GM12878 (cell line): ENCODE results near the gene DNAJB14. TPM values are rescaled to one million over a fixed set of nuclear protein-coding genes. Genes with fewer than 3 reads are reported as not detected.

Experiments used
- ASH2L ChIP-seq: fragments of 300-600, 200-600 bp; sonication (generic); IDR thresholded peaks from 2 replicates; pipeline ENCODE4 v1.6.1; 2017; ENCODE audit warnings: low read depth, mild to moderate bottlenecking, borderline replicate concordance
- BCL11A ChIP-seq: IDR thresholded peaks from 2 replicates; pipeline ENCODE4 v1.6.1; 2011; ENCODE audit warnings: low read depth, low read length
- BCLAF1 ChIP-seq: fragments of 450-650 bp; IDR thresholded peaks from 2 replicates; pipeline ENCODE4 v1.6.1; 2017; ENCODE audit warnings: antibody characterized with exemption, mild to moderate bottlenecking, moderate library complexity
- E2F4 ChIP-seq: IDR thresholded peaks from 2 replicates; pipeline ENCODE4 v1.6.1; 2012; ENCODE audit warnings: low read depth, low read length, improper control_type of control experiment
- FOXK2 ChIP-seq: fragments of 450-650 bp; IDR thresholded peaks from 2 replicates; pipeline ENCODE4 v1.6.1; 2017; ENCODE audit warnings: mild to moderate bottlenecking, moderate library complexity
- HDAC2 ChIP-seq: fragments of 200-600 bp; sonication (generic); IDR thresholded peaks from 2 replicates; pipeline ENCODE4 v1.6.1; 2017
- IKZF2 ChIP-seq, 2 experiments: fragments of 450-650 bp; IDR thresholded peaks; 2 replicates each; pipeline ENCODE4 v1.6.1; 2017; ENCODE audit warnings: mild to moderate bottlenecking in 2 of 2, moderate library complexity in 2 of 2
- KLF5 ChIP-seq: fragments of 450-650 bp; IDR thresholded peaks from 2 replicates; pipeline ENCODE4 v1.6.1; 2014; ENCODE audit warnings: mild to moderate bottlenecking; ENCODE audit not compliant: partially characterized antibody
- NFYA ChIP-seq: IDR thresholded peaks from 2 replicates; pipeline ENCODE4 v1.6.1; 2011; ENCODE audit warnings: low read depth, mild to moderate bottlenecking, low read length, improper control_type of control experiment, borderline replicate concordance
- NR2F1 ChIP-seq: fragments of 450-650 bp; conservative IDR thresholded peaks from 2 replicates; pipeline ENCODE4 v1.6.1; 2017; ENCODE audit warnings: mild to moderate bottlenecking
- PML ChIP-seq: IDR thresholded peaks from 2 replicates; pipeline ENCODE4 v1.6.1; 2012; ENCODE audit warnings: low read length, inconsistent platforms
- RAD21 ChIP-seq: IDR thresholded peaks from 2 replicates; pipeline ENCODE4 v1.6.1; 2011; ENCODE audit warnings: mild to moderate bottlenecking, low read depth, low read length, moderate library complexity; ENCODE audit not compliant: insufficient read depth
- SMAD1 ChIP-seq: fragments of 450-650 bp; IDR thresholded peaks from 2 replicates; pipeline ENCODE4 v1.6.1; 2018; ENCODE audit warnings: mild to moderate bottlenecking, low read depth; ENCODE audit not compliant: partially characterized antibody
- SP1 ChIP-seq: IDR thresholded peaks from one replicate; pipeline ENCODE4 v1.6.1; 2011; ENCODE audit warnings: low read depth, low read length
- SPI1 ChIP-seq: IDR thresholded peaks from 2 replicates; pipeline ENCODE4 v1.6.1; 2011; ENCODE audit warnings: low read depth, mild to moderate bottlenecking, low read length, moderate library complexity, borderline replicate concordance; ENCODE audit not compliant: insufficient read depth
- SREBF1 ChIP-seq: IDR thresholded peaks from 2 replicates; pipeline ENCODE4 v1.6.1; 2012; ENCODE audit warnings: mild to moderate bottlenecking, low read length
- STAT3 ChIP-seq: IDR thresholded peaks from 2 replicates; pipeline ENCODE4 v1.6.1; 2011; ENCODE audit warnings: low read depth, low read length, improper control_type of control experiment
- SUZ12 ChIP-seq: fragments of 200-600 bp; sonication (generic); IDR thresholded peaks from one replicate; pipeline ENCODE4 v1.6.1; 2018; ENCODE audit warnings: antibody characterized with exemption, mild to moderate bottlenecking; ENCODE audit not compliant: unreplicated experiment
- TCF3 ChIP-seq: IDR thresholded peaks from 2 replicates; pipeline ENCODE4 v1.6.1; 2012; ENCODE audit warnings: low read depth, mild to moderate bottlenecking, low read length, borderline replicate concordance; ENCODE audit not compliant: insufficient read depth
- YBX1 ChIP-seq: fragments of 450-650 bp; IDR thresholded peaks from 2 replicates; pipeline ENCODE4 v1.6.1; 2016; ENCODE audit warnings: antibody characterized with exemption
- ZNF384 ChIP-seq: IDR thresholded peaks from 2 replicates; pipeline ENCODE4 v1.6.1; 2012; ENCODE audit warnings: low read depth, mild to moderate bottlenecking, low read length, improper control_type of control experiment, borderline replicate concordance
- polyA plus RNA-seq, 11 experiments: library from polyadenylated mRNA; depleted of rRNA in 4 of 11; unstranded in 6 of 11; stranded (reverse) in 5 of 11; fragments of >200 nt; fragmentation: Nextera tagmentation in 4 of 11; fragmentation: Illumina TruSeq in 1 of 11; extraction: Ambion mirVana in 4 of 11; extraction: Trizol in 1 of 11; gene quantifications; 1 replicate in 1 of 11; 2 replicates in 10 of 11; pipeline versions ENCODE4 v1.2.1 to v1.2.3, GENCODE V29; 2011 to 2016; ENCODE audit warnings: inconsistent platforms in 2 of 11, missing spikeins in 2 of 11, low read depth in 1 of 11
- total RNA-seq, 4 experiments: library from RNA; depleted of rRNA in 3 of 4; stranded (reverse); fragments of >200 nt in 3 of 4; fragmentation: Illumina TruSeq in 1 of 4; extraction: Trizol in 1 of 4; gene quantifications; 2 replicates each; pipeline versions ENCODE4 v1.2.1 to v1.2.3, GENCODE V29; 2013 to 2021
- TF ChIP-seq, protein P1 (sequence below): IDR thresholded peaks from 2 replicates; pipeline ENCODE4 v1.6.1; 2011; ENCODE audit warnings: mild to moderate bottlenecking, low read depth, low read length, moderate library complexity; ENCODE audit not compliant: insufficient replicate concordance
- TF ChIP-seq, protein P2 (sequence below): fragments of 450-650 bp; IDR thresholded peaks from 2 replicates; pipeline ENCODE4 v1.6.1; 2017; ENCODE audit warnings: mild to moderate bottlenecking, low read depth, inconsistent platforms; ENCODE audit not compliant: poor library complexity, severe bottlenecking

Gene DNAJB14
- total and polyA plus RNA-seq, 10 of the 15 experiments (the other 5 are each of a cell fraction or from before 2014, with no cell fraction given), result 9.5 to 49.2 (median 27.8) TPM

DNA sequence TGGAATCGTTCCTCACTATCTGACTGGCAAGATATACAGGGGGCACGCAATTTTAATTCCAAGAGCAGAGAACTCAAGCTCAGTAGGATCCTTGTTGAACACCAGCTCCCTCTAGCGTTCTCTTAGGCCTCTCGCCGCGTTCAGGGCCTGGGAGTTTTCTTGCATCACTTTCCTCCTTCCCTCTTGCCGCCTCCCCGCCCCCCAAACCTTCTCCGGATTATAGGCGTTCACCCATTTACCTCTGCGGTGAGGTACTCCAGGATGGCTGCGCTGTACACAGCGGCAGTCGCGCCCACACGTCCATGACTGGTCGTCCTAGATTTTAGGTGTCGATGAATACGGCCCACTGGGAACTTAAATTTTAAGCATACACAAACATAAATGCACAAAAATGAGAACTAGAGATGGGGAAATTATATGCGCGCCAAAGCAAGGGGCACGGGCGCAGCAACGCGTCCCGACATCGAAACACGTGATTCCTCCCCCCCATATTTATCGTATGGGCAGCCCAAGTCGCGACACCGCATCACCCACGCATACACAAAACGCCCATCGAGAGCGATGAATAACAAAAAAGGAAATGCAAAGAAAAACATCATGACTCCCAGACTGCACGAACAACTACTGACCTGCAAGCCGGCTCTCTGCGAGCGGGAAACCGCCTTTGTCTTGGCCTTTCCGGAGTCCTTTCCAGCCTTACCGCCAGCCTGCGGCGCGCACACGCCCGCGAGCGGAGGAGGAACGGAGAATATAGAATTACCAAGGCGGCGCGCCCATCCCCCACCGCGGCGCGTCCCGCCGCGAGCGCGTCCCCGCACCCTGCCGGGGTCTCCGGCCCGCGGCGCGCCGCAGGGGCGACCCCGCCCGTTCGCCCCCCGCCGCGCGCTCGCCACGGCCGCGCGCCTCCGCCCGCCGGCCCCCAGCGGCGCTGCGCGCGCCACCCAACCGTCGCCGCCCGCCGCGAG lies 2.9 kb upstream of the DNAJB14 start (continued):
- no peak for TF ChIP-seq SMAD1
- no peak; the same call in 1 of the 2 replicates for TF ChIP-seq NR2F1
- TF ChIP-seq BCLAF1, result no peak
- no peak for TF ChIP-seq FOXK2
- no peak for TF ChIP-seq YBX1
- TF ChIP-seq SP1, result no peak
- TF ChIP-seq TCF3, result no peak
- TF ChIP-seq, protein P1, sequence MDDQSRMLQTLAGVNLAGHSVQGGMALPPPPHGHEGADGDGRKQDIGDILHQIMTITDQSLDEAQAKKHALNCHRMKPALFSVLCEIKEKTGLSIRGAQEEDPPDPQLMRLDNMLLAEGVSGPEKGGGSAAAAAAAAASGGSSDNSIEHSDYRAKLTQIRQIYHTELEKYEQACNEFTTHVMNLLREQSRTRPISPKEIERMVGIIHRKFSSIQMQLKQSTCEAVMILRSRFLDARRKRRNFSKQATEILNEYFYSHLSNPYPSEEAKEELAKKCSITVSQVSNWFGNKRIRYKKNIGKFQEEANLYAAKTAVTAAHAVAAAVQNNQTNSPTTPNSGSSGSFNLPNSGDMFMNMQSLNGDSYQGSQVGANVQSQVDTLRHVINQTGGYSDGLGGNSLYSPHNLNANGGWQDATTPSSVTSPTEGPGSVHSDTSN, result no peak
- no peak for TF ChIP-seq SREBF1
- TF ChIP-seq, protein P2, sequence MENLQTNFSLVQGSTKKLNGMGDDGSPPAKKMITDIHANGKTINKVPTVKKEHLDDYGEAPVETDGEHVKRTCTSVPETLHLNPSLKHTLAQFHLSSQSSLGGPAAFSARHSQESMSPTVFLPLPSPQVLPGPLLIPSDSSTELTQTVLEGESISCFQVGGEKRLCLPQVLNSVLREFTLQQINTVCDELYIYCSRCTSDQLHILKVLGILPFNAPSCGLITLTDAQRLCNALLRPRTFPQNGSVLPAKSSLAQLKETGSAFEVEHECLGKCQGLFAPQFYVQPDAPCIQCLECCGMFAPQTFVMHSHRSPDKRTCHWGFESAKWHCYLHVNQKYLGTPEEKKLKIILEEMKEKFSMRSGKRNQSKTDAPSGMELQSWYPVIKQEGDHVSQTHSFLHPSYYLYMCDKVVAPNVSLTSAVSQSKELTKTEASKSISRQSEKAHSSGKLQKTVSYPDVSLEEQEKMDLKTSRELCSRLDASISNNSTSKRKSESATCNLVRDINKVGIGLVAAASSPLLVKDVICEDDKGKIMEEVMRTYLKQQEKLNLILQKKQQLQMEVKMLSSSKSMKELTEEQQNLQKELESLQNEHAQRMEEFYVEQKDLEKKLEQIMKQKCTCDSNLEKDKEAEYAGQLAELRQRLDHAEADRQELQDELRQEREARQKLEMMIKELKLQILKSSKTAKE, result peak; percentile 72
- no peak for TF ChIP-seq SUZ12
- TF ChIP-seq IKZF2 (IDR thresholded peaks at IDR 0.05), result peak; percentile 77 to 83
- TF ChIP-seq E2F4, result no peak
- TF ChIP-seq KLF5, result no peak
- peak; percentile 75 for TF ChIP-seq RAD21
- TF ChIP-seq ASH2L, result 0 out of 2 replicates have a peak, but pooled peaks have one; percentile 5
- TF ChIP-seq BCL11A, result no peak
- TF ChIP-seq PML, result no peak; the same call in 1 of the 2 replicates
- no peak for TF ChIP-seq STAT3
- TF ChIP-seq NFYA, result no peak
- TF ChIP-seq SPI1, result no peak
- no peak for TF ChIP-seq ZNF384
- no peak for TF ChIP-seq HDAC2
